ENCODE results near the gene CPE. TPM values are rescaled to one million over a fixed set of nuclear protein-coding genes. Genes with fewer than 3 reads are reported as not detected.

CPE gene
- polyA plus RNA-seq, 1 experiment: 0.44 TPM

- H3K36me3 ChIP-seq (ENCODE audit: control insufficient read depth, insufficient read depth, low read length): no peaks in the 10 kb centered on the region
- ChIA-PET CTCF (interaction anchor here (0.9 to 1.1 kb wide), 5 partner anchors 10 to 554 kb away, joined by 3 to 5 read pairs (median 4); no protein-coding TSS in a partner anchor), POLR2A (interaction anchor here (0.7 kb wide), 1 partner anchor 563 kb away, joined by 3 read pairs; no protein-coding TSS in a partner anchor)
- no peak for DNase-seq (ENCODE audit: low read depth)
- no peak overlapping the region for H3K4me3 ChIP-seq (ENCODE audit: low read depth, low read length)
- peak; percentile 46; the same call in 1 of the 2 replicates for TF ChIP-seq CTCF (IDR thresholded peaks at IDR 0.05; ENCODE audit: insufficient read depth, low read depth, low read length)
- no peaks in the 10 kb centered on the region for H3K27me3 ChIP-seq (ENCODE audit: control insufficient read depth, insufficient read depth, low read length)
Observed at GRCh38 chr4:165537028-165537648, 158.3 kb downstream of the CPE start.

GRCh38 chr4:165539801-165540200 lies 161.0 kb downstream of the CPE start:
- CTCF ChIA-PET: interaction anchor here (0.6 kb wide), 1 partner anchor 23 kb away, joined by 3 read pairs; no protein-coding TSS in a partner anchor

GRCh38 chr4:165540206-165540830 lies 161.5 kb downstream of the CPE start:
- CTCF ChIA-PET: interaction anchor here (0.6 kb wide), 1 partner anchor 24 kb away, joined by 3 read pairs; no protein-coding TSS in a partner anchor
- DNase-seq (ENCODE audit: low read depth): no peak
- POLR2A ChIA-PET: no interaction called here
- H3K36me3 ChIP-seq (ENCODE audit: control insufficient read depth, insufficient read depth, low read length): no peaks in the 10 kb centered on the region
- H3K4me3 ChIP-seq (ENCODE audit: low read depth, low read length): no peak overlapping the region
- no peaks in the 10 kb centered on the region for H3K27me3 ChIP-seq (ENCODE audit: control insufficient read depth, insufficient read depth, low read length)
- TF ChIP-seq CTCF (IDR thresholded peaks at IDR 0.05; ENCODE audit: insufficient read depth, low read depth, low read length): no peak

More at GRCh38 chr4:165539801-165540200, 161.0 kb downstream of the CPE start:
- Histone ChIP-seq H3K4me3 (ENCODE audit: low read depth, low read length) (no peak overlapping the region), H3K27me3 (ENCODE audit: control insufficient read depth, insufficient read depth, low read length) (no peaks in the 10 kb centered on the region), H3K36me3 (ENCODE audit: control insufficient read depth, insufficient read depth, low read length) (no peaks in the 10 kb centered on the region)
- POLR2A ChIA-PET: no interaction called here
- TF ChIP-seq CTCF (IDR thresholded peaks at IDR 0.05; ENCODE audit: insufficient read depth, low read depth, low read length): no peak
- DNase-seq (ENCODE audit: low read depth): no peak

- TF ChIP-seq CTCF (IDR thresholded peaks at IDR 0.05; ENCODE audit: insufficient read depth, low read depth, low read length): no peak
- ChIA-PET CTCF (interaction anchor here (0.7 to 1.5 kb wide), 3 partner anchors 550 to 1053 kb away, joined by 3 to 4 read pairs (median 3); no protein-coding TSS in a partner anchor), POLR2A (no interaction called here)
- no peaks in the 10 kb centered on the region for H3K36me3 ChIP-seq (ENCODE audit: control insufficient read depth, insufficient read depth, low read length)
- no peaks in the 10 kb centered on the region for H3K27me3 ChIP-seq (ENCODE audit: control insufficient read depth, insufficient read depth, low read length)
- H3K4me3 ChIP-seq (ENCODE audit: low read depth, low read length): no peak overlapping the region
- DNase-seq (ENCODE audit: low read depth): no peak
Observed at GRCh38 chr4:165541851-165542459, 163.1 kb downstream of the CPE start.

- Histone ChIP-seq H3K36me3 (ENCODE audit: control insufficient read depth, insufficient read depth, low read length) (no peaks in the 10 kb centered on the region), H3K27me3 (ENCODE audit: control insufficient read depth, insufficient read depth, low read length) (no peaks in the 10 kb centered on the region), H3K4me3 (ENCODE audit: low read depth, low read length) (no peak overlapping the region)
- DNase-seq (ENCODE audit: low read depth): no peak
- ChIA-PET CTCF (interaction anchor here (0.7 to 1.5 kb wide), 3 partner anchors 549 to 1052 kb away, joined by 3 to 4 read pairs (median 3); no protein-coding TSS in a partner anchor), POLR2A (no interaction called here)
- TF ChIP-seq CTCF (IDR thresholded peaks at IDR 0.05; ENCODE audit: insufficient read depth, low read depth, low read length): no peak
Observed at GRCh38 chr4:165542476-165542875, 163.7 kb downstream of the CPE start.

All from BJ (cell line).